AML-193 (cell line): ENCODE measurements around the gene ARL6IP4.

ENCODE experiments used
- DNase-seq, 2 experiments: peaks; one replicate each; lab custom pipeline; 2025; lab: John Stamatoyannopoulos, UW

ARL6IP4 gene

DNA sequence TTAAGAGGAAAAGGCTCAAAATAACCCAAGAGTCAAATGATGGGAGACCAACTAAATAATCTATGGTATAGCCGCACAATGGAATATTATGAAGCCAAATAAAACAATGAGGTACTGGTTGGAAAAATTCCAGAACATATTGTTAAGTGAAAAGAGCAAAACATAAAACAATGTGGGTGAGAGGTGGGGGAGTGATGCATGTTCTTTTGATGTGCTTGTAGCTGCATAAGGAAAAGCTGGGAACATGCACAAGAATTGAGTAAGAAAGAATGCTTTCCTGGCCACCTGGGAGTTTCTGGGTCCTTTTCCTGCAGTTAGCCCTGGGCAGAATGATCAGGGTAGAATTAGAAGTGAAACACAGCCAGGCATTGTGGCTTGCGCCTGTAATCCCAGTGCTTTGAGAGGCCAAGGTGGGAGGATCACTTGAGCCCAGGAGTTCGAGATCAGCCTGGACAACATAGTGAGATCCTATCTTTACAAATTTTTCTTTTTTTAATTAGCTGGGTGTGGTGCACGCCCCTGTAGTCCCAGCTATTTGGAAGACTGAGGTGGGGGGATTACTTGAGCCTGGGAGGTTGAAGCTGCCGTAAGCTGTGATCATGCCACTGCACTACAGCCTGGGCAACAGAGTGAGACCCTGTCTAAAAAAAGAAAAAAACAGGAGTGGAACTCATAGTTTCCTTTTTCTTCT, 22.1 kb upstream of the ARL6IP4 start:
- no peak for DNase-seq

DNA sequence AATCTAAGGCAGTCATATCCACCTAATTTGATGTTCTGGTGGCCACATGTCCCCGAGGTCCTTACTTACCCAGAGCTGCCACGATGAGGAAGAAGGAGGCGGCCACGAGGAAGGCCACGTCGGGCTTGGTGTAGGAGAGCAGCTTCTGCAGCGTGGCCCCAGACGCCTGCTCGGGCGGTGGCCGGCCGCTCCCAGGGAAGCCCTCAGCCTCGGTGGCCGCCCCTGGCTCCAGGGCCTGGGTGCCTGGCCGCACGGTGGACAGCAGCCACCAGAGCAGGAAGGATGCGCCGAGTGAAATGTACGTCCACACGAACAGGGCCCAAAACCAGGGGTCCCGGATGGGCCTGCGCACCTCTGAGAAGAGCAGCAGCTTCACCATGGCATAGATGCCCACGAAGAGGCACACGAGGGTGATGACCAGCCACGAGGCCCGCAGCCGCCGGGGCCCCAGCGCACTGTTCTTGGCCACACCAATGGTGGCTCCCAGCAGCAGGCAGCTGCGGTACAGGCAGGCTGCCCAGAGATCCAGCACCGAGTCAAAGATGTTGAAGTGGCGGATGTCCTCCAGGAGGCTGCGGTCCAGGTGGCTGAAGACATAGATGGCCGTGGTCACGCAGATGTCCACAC, 20.8 kb upstream of the ARL6IP4 start:
- DNase-seq = no peak

DNA sequence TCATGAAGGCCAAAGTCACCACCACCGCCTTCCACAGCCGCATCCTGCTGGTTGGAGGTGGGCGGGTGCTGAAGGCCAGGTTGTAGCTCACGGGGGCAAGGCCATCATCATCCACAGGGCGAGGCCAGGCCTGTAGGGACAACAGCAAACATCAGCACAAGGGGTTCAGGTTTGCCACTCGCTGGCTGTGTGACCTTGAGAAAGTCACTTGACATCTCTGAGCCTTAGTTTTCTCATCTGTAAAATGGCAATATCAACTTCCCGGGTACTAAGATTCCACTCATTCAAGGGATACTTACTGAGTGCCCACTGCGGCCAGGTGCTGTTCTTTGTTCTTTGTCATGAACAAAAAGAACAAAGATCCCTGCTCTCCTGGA, 20.3 kb upstream of the ARL6IP4 start:
- DNase-seq = no peak

DNA sequence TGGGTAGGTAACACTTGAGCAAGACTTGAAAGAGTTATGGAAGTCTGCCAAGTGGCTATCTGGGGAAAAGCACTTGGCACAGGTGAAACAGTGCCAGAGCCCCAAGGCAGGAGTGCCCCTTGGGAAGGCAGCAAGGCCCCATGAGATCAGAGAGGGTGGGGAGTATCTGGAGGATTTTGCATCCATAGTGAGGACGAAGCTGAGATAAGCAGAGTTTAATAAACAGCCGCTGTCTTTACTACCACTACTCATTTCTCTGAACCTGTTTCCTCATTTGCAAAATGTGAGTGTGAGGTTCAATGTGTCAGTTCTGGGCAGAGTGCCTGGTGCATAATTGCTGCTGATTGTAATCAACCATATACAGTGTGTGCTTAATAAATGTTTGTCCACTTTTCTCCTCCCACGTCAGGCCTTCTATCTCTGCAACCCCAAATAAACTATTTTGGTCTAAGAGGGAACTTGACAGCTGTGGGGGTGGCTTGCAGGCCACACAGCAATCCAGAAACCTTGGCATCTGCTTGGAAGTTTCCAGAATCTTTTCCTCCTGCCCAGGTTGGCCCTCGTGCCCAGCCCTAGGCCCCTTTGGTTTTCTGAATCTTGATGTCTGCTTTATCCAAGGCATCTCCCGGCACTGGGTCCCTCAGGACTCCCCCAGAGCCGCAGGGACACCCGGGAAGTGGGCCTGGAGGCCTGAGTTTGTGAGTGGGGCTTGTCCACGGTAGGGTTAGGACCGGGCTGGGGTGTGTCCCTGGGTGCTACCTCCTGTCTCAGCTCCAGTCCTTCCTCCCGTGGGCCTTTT, 18.8 kb upstream of the ARL6IP4 start:
- no peak for DNase-seq

DNA sequence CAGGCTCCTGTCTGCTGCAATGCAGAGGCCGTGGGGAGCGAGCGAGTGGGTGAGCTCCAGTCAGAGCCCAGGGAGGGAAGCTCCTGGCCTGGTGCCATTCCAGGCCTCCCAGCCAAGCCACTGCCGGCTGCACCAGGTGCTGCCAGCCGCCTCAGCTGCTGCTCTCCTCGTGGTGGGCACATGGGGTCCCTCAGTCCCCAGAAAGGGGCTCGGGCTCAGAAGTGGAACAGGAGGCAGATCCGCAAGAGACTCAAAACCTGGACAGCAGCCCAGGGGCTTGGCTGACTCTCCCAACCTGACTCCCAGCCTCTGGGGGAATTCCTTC, 16.6 kb upstream of the ARL6IP4 start:
- no peak for DNase-seq

DNA sequence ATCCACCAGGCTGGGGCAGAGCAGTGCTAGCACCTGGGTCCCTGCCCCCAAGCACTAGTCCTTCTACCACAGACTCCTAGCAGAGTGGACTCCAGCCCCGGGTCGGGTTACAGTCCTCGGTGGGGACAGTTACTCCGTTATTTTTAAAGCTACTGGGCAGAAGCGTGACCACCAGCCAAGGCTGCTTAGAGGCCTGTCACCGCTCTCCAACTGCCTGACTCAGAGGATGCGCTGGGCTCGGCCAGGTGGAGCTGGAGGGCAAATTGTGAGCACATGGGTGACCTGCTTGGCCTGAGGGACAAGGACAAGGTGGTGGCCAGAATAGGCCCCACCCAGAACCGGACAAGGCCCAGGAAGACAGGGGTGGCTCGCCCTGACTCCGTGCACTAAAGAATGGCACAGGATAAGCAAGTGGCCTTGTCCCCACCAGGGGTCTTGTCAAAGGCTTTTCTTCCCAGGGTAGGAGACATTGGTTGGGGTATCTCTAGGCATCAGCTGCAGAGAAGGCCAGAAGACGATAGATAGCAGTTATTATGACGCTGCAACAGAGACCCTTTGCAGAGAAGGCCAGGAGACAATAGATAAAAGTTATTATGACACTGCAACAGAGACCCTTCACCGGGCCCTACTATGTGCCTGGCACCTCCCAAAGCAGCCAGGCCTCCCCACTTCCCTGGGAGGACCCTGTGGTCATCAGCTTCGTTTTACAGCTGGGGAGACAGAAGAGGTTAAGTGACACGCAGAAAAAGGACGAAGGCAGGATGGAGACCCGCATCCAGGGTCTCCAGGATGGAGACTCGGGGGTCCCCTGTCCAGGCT, 15.8 kb upstream of the ARL6IP4 start:
- no peak for DNase-seq

DNA sequence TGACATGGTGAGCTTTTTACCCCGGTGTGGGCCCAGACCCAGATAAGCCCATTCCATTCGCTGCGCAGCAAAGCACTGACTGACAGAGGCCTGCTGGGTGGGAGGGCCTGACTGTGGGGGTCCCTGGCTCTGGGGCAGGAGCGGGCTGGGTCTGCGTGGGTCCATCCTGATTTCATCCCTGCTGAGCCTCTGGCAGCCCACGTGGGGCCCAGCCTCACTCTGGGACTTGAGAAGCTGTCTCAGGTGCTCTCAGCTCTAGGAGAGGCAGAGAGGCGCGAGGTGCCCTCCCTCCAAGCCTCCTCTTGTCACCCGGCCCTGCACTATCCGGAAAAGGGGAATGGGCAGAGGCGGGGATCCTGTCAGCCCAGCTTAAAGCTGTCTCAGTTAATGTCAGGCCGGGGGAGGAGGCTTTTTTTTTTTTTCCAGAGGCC, 15.1 kb upstream of the ARL6IP4 start:
- DNase-seq = no peak

DNA sequence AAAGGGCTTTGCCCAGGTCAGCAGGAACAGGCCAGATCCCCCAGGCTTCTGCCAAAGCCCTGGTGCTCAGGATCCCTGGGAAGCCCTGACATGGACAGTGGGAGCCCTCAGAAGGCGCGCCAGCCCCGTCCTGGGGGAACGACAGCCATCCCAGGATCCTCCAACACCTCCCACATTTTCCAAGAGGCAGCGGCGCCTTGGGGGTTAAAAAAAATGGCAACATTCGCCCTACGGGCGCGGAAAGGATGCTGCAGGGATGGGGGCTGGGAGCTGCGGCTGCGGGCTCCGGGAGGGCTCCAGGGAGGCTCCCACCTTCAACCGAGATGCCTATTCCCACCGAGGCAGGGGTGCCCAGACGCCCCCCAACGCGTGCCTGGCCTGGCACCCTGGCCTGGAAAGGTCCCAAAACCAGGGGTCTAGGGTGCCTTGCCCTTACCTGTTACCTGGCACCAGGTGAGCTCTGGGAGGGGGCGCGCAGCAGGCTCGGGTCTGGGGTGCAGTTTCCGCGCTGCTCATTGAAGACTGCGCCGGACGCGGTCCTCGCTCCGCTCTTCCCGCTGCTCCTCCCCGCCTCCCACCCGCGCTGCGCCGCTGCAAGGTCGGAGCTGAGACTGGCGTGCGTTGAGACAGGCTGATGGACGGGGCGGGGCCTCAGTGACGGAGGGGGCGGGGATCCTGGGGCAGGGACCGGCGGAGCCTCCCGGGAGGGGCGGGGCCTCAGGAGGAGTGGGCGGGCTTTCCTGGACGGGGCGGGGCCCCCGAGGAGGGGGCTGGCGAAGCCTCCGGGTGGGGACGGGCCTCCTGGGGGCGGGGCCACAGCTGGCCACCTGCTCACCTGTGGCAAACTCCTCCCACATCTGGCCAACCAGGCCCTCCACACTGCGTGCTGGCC, 14.4 kb upstream of the ARL6IP4 start, which contains the start of gene ABCB9:
Gene ABCB9 (minus strand): TSS at position 613 of the 892 bp plus-strand sequence. CDS start 6,228 bp downstream, outside the sequence.
- peak; percentile 70 to 75 for DNase-seq

DNA sequence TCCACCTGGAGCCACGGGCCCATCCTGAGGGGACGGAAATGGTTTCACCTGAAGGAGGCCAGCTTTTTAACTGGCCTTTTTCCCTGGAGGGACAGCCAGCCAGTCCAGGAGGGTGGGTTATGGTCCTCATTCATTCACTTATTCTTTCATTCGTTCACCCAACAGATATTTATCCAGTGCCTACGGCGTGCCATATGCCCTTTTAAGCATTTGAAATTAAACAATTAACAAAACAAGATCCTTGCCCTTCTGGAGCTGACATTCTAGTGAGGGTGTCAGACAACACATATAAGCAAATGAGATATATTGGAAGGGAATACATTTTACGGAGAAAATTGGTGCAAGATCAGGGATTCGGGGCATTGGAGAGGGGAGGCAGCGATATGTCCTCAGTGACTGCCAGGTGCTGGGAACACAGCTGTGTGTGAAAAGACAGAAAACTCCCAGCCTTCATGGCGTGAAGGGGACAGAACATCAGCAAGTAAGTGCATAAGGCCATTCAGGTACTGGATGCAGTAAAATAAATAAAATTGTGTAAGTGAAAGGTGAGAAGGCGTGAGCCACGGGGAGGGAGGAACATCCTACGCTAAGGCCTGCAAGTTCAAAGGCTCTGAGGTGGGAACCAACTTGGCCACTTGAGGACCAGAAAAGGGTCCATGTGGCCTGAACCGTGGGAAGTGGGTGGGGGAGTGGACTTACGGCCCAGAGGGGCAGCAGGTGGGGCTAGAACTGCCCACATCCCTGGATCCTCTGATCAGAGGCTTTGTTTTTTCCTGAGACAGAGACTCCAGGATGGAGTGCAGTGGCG, 13.5 kb upstream of the ARL6IP4 start:
- no peak for DNase-seq

DNA sequence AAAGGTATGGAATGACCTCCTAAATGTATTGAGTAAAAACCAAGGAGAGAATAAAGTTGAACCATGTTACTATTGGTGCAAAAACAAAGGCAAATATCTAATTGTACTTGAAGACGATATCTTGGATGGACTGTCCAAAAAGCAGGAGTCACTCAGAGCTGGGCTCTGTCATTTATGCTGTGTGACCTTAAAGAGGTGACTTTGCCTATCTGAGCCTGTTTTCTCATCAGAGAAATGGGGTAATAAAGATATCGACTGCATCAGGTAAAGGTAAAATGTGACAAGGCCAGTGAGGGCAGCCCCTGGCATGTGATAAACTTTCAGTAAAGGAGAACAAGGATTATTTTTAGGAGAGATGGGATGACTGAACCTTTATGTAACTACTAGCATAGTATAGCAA, 12.4 kb upstream of the ARL6IP4 start:
- DNase-seq = no peak

DNA sequence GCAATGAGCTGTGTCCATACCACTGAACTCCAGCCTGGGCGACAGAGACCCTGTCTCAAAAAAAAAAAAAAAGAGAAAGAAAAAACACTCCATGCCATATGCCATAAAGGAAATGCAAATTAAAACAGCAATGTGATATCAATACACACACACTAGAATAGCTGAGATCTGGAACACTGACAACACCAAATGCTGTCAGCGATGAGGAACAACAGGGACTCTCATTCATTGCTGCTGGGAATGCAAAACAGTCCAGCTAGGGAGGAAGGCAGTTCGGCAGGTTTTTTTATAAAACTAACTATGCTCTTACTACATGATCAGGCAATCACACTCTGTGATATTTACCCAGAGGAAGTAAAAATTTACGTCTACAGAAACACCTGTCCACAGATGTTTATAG, 10.8 kb upstream of the ARL6IP4 start:
- DNase-seq = no peak

DNA sequence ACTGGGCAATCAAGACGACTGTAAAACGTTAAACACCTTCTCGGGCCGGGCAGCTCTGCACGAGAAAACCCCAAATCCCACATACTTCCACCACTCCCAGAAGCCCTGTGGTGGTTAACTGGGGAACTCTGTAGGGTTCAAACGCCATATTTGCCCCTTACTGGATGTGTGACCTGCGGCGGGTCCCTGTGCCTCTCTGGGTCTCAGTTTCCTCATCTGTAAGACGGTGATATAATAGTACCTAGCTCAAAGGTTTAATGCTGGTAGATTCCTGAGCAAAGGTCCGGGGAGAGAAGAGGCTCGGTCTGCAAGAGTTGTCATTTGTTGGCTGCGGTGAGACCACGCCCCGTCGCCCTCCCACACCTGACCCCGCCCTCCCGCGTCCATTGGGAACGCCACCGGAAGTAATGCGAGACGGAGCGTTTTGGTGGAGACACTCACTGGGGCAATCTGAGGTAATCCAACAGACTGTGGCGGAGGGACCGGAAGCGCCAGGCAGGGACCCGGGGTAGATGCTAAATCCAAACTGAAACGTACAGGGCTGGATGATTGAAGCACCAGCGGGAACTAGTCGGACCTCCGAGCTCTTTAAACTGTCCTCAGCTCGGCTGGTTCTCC, 6.1 kb upstream of the ARL6IP4 start:
- DNase-seq = peak; percentile 91 to 95

DNA sequence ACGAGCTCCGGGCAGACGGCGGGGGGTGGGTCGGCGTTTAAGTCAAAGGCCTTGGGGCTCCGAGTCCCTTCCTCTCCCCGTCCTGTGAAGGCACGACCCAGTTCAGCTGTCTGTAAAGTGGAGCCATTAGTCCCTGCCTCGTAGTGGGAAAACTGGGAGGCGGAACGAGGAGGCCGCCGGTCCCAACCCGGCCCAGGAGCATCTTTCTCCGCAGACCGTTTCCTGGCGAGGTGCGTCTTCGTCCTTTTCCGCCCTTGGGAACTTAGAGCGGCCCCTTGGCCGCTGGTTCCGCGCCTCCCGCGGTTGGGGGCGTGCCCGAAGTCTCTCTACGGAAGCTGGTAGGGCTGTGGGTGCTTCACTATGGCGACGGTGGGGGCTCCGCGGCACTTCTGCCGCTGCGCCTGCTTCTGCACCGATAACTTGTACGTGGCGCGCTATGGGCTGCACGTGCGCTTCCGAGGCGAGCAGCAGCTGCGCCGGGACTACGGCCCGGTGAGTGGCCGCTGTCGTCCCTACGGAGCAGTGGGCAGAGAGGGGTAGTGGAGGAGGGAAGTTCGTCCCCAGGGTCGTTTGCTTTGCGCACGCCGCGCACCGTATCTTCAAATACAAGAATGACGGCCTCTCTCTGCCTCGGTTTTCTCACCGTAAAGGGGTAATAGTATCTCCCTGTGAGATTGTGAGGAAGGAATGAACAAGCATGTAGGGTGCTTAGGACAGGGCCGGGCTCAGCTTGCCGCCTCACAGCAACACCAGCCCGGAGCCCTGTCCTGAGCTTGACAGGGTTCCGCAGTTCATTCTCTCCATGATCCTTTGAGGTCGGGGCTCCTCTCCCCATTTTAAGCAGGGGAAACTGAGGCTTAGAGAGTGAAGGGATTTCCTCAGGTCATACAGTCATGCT, 5.3 kb upstream of the ARL6IP4 start, which contains the start of gene OGFOD2:
Gene OGFOD2 (plus strand): TSS at position 353 of the 898 bp plus-strand sequence. CDS start 8 bp downstream, at position 361.
- DNase-seq = peak; percentile 86 to 89

DNA sequence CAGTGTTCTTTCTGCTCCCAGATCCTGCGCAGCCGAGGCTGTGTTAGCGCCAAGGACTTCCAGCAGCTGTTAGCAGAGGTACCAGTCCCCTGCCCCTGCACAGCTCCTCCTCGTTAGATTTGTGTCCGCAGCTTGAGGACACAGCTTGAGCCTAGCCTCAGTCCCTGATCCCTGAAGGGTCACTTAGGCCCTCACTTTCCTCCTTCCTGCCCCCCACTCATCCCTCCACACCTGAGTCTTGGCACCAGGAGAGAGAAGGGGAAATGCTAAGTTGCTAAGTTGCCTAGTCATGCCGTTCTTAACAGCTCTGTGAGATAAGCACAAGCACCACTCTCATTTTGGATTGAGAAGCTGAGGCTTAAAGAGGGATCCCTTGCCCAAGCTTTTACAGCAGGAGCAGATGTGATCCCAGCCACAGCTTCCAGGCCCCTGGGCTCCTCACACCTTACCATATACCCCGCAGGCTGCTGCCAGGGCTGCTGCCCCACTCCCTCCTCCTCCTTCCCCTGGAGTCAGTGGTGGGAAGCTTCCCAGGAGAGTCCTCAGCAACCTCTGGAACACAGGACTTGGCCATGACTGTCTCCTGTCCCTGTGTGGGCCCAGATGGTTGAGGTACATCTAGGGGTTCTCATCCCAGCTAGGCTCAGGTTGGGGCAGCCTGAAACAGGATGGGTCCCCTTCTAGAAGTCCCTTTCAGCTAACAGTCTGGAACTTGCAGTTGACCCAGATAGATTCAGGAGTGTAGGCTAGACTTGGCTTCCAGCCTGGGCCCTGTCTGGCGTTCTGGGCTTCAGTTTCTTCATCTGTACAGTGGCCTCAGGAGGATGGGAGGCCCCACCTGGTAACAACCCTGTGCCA, 4.5 kb upstream of the ARL6IP4 start:
- DNase-seq = no peak

DNA sequence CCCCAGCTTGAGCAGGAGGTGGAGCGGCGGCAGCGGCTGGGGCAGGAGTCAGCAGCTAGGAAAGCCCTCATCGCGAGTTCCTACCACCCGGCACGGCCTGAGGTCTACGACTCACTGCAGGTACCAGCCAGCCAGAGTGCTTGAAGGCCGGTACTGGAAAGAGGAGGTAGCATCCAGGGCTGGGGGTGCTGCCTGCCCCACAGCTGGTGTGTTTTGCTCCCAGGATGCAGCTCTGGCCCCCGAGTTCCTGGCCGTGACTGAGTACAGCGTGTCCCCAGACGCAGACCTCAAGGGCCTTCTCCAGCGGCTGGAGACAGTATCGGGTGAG, 3.9 kb upstream of the ARL6IP4 start:
- DNase-seq = no peak

DNA sequence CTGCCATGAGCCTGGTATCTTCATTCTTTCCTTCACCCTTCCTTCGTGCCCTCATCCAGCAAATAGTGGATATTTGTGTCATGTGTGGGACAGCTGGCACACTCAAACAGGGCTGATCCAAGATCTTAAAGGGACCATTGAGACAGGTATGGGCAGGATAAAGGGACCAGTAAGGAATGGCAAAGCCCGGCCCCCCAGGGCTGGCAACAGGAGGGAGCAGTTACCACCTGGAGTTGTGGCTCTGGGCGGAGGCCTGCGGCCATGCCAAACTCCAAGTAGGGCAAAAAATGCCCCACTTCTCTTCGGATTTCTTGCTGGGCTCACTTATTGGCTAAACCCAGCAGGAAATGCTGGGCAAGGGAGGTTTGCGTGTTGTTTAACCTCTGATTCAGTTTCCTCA, 3.3 kb upstream of the ARL6IP4 start:
- DNase-seq = no peak

DNA sequence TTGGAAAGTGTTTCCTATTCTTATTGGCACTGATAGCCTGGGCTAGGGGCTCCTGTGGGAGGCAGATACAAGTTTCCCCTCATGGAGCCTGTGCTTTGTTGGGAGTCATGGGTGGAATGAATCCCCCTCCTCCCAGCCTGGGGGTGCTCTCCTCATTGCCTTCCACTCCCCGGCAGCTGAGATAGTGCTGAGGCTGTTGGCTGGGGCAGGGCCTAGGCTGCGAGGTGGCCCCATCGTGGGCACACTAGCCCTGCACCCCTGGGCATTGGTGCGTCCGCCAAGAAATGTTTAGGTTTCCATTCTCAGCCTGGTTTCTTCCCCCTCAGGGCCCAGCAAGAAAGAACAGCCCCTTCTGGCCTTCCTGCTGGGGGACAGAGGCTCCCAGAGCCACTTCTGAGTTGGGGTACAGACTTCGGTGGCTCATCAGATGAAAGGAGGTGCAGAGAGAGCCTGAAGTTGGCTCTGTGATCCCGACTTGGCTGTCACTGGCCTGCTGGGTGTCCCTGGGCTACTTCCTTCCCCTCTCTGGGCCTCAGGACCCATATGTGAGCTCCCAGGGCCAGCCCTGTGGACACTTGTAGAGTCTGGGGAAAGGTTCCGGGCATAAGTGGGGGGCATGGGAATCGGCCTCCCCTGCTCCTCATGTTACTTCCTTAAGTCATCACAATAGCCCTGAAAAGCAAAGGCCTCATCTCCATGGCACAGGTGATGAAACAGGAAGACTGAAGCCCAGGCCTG, 2.7 kb upstream of the ARL6IP4 start:
- DNase-seq = no peak
